Activated gamma-delta T cell treated with Interleukin-2 at 50 U/mL for 16 hours (primary cell): ENCODE results near the gene SQSTM1.

ENCODE experiments used
- DNase-seq: peaks from one replicate; pipeline ENCODE4 v3.0.0-alpha.2; 2020

Gene SQSTM1

DNA sequence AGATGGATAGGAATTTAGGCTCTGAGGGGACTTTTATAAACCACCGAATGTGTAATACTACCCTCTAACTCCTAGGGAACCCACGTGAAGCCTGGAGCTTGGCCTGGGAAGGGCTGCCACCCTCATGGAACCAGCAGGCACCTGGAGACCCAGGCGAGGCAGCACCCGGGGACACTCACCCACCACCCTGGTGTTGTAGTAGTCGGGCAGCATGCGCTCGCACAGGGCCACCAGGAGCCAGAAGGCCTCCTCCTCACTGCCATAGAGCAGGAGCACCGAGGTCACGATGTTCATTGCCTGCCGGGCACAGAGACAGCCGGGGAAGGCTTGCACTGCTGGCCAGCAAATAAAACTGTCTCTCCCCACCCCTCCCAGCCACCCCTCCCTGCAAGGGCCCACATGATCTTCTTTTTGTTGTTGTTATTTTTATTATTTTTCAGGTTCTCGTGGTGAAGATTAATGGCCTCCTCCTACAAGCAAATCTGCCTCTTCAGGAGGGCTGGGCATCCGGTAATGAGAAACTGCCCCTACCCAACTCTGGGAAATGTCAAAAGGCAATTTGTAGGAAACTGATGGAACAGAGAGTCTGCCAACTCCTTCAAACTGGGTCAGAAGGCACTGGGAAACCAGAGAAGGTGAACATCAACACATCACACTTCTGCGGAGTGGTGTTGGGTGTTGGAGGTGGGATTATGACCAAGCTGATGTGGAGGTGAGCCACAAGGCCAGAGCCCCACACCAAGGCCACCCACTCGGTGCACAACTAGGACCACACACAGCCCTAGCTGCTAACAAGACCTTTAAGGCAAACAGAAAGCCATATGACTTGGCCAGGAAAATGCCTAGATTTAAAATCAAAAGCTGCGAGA, 55.3 kb downstream of the SQSTM1 start:
- no peak for DNase-seq

DNA sequence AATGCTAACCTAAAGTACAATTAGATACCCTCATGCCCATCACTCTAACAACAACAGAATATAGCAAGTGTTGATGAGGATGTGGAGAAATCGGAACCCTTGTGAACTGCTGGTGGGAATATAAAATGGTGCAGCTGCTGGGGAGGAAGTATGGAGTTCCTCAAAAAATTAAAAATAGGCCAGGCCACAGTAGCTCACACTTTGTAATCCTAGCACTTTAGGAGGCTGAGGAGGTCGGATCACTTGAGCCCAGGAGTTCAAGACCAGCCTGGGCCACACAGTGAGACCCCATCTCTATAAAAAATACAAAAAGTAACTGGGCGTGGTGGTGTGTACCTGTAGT, 55.9 kb downstream of the SQSTM1 start:
- DNase-seq = no peak

DNA sequence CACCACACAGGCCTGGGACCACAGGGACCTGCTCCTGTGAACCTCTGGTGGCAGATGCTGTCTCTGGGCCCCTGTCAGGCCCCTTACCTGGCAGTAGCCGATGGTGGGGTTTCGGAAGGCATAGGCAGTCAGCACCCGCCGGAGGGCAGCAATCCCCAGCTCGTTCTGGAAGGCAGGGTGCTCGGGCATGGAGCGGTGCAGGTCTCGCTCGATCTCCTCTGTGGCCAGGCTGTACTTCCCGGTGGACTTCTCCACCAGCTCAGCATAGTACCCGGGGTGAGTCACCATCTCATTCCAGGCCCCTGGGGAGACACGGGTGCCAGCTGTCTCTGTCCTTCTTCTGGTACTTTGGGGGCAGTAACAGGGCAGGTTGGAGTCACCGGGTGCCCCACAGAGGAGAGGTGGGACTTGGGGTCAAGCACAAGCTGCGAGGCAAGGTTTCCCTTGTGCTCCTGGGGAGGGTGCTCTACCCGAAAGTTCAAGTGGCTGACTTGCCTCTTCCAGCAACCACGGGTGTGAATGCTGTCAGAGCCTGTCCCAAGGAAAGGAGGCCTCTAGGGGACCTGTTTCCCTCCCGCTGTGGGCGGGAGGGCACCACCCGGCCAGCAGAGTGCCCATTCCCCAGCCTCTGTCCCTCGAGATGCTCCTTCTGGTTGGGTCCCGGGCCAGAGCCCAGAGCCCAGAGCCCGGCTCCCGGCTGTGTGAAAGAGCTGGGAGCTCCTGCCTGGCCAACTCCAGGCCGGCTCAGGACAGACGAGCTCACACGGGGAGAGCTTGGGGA, 57.7 kb downstream of the SQSTM1 start:
- DNase-seq = no peak

DNA sequence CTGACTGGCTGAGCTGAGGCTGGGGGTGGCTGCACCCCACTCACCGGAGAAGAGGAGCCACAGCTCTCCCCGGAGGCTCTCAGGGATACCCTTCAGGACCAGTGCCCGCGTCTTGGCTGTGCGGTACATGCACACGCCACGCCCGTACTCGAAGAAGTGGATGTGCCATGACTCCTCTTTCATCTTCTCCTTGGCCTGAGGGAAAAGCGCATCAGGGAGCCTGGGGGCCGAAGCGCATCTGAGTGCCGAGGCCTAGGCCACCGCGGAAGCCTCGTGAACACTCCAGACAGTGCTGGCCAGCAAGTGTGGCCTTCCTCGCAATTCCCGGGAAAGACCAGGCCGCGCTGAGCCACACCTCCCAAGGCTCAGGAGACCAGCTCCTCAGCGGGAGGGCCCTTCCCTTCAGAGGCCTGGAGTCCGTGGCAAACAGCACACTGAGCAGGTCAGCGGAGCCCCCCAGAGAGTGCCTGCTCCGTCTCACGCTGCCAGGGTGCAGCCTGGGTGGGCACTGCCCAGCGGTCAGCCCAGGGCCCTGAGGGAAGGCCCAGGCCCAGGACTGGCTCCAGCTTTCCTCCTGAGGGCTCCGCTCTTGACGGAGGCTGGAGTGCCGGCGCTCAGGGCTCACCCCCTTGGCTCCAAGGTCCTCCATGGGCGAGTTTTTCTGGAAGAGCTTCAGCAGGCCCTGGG, 58.4 kb downstream of the SQSTM1 start:
- DNase-seq = no peak

DNA sequence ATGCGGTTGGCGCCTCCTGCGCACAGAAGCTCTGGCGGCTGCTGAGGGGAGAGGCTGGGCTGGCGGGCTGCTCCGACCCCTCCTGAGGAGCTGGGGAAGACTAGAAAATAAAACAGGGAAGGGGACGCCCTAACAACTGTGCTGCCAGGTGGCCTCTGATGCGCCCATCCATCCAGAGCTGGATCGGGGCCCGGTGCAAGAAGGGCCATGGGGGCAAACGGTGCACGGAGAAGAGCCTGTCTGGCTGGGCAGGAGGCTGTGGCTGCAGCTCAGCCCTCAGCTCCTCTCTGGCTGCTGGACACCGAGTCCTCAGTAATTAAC, 58.9 kb downstream of the SQSTM1 start:
- DNase-seq = no peak

DNA sequence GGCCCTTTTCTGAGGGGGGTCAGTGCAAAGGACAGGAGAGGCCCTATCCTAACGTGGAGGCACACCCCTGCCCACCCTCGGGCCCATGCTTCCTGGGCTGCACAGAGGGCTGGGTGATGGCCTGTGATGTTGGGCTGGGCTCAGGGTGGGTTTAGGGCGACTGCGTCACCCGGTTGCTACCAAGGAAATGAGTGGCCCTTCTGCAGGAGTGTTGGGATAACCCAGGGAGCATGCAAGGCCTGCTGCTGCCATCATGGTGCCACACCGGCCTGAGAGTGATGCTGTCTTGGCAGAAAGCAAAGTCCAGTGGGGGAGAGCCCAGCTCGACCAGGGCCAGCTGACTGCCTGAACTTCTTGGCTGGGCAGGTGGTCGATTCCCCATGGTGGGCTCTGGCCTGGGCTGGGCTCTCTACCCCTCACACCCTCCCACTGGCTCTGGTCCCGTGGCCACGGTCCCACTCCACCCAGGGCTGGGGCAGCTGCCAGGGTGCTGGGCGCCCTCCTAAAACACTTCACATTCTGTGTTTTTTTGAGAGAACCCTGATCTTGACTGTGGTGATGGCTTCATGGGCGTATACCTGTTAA, 59.5 kb downstream of the SQSTM1 start:
- no peak for DNase-seq

DNA sequence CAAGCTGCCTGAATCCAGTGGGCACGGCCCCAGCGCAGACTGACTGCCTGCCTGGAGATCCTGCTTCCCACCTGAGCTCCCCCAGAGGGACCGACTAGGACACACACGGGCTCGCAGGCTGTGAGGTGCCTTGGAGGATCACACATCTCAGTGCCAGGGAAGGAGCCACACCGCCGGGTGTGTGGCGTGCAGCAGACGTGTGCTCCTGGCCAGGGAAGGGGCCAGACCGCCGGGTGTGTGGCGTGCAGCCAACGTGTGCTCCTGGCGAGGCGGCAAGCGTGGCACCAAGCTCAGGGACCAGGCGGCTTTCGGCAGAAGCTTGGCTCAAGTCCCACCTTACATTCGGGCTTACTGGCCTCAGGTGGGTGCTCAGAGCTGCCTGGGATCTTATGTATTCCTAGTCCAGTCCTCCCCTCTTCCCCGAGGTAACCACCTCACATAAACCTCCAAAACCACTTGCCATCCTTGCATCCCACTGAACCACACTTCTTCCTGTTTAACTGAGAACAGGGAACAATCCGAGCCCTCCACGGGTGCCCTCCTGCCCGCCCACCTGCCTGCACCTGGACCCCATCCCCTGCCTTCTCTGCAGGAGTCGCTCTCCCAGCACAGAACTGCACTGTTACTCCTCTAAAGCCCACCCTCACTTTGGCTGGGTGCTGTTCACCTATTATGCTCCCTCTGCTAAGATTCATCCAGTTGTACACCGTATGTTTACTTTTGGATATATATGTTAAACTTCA, 60.3 kb downstream of the SQSTM1 start:
- DNase-seq = no peak

DNA sequence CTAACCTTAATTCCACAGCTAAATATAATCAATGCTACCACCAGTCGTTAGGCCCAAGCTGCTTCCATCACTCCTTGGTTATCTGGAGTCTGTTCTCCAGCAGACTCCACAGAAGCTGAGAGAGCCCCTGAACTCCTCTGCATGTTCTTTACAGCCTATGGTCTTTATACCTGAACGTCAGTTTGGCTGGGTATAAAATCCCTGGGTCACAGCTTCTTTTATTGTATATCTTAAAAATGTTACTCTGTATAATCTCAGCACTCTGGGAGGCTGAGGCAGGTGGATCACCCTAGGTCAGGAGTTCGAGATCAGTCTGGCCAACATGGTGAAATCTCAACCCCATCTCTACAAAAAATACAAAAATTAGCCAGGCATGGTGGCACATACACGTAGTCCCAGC, 61.6 kb downstream of the SQSTM1 start:
- DNase-seq = no peak

DNA sequence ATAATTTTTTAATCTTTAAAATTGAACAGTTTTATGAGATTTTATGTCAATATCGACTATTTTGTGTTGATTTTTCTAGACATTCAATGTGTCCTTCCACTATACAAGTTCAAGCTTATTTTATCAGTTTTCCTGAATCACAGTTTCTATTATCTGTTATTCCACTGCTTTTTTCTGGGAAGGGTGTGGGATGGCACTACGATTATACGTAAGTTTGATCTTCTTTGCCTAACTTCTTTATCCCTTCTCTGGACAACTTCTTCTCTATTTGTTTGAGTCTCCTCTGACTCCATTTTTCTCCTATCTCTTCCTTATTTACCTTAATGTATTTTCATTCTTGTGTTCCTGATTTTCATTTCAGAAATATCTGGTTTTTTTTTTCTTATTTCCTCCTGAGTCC, 62.5 kb downstream of the SQSTM1 start:
- DNase-seq = no peak

DNA sequence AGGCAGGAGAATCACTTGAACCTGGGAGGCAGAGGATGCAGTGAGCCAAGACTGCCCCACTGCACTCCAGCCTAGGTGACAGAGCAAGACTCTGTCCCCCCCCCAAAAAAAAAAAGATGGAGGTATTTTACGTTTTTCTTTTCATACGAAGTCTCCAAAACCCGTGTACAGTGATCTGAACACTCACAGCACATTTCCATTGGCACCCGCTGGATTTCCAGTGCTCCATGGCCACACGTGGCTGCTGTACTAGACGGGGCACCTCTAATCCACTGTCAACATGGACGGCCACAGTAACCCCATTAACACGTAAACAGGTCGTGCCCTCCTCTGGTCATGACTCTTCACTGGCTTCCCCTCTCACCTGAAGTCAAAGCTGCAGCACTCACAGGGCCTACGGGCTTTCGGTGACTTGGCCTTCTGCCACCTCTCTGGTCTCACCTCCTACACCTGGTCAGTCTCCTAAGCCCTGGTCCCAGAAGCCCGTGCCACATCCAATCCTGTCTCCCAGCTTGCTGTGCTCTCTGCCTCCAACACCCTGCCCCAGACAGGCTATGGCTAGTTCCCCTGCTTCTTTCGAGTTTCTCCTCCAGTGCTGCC, 64.9 kb downstream of the SQSTM1 start:
- DNase-seq = no peak

DNA sequence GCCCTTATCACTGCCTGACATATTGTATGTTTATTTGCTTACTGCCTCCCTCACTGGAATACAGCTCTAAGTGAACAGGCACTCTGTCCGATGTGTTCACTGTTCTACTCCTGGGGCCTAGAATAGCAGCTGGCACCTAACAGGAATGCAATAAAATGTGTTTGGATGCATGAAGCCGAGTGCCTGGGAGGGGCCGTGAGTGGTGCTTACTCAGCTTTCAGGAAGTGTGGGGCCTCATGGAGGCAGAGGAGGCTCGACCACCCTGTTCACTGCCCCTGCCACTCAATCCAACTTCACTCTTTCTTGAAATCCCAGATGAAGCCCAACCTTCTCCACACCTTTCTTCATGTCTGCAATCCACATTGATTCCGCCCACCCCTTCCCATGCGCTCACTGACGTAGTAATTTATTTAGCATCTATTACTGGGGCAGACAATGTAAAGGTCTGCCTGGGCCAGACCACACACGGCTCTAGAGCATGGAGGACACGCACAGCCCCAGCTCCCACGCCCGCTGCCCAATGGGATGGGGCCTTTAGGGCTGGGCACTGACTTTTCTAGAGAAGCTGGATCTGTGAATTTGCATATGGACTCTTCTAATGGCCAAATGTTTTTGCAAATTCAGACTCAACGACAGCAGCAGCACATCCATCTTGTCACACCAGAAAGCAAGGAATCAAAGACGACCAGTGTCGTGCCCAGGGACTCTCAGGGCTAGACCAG, 65.6 kb downstream of the SQSTM1 start:
- DNase-seq = no peak

DNA sequence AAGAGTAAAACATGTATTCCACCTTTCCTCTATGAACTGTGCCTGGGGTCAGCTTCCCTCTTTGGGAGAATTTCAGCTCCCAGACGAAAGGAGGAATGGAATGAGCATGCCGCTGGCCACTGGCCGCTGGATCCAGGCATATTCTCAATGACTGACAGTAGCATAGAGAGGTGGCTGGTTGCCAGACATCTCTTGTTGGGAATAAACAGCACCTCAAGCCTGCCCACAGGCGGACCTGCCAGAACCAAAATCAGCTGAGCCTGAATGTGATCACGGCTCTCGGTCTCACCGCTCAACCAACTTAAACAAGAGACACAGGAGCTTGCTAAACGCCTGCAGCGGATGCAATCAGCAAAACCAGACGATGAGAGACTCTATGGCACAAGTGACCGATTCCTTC, 66.4 kb downstream of the SQSTM1 start:
- no peak for DNase-seq
